PC-9 (cell line): ENCODE measurements around the gene RNF41. TPM values are rescaled to one million over a fixed set of nuclear protein-coding genes. Genes with fewer than 3 reads are reported as not detected.

Experiments used
- BruUV-seq: library from RNA; stranded (reverse); fragments of 400-500 nt; replicated peaks from 2 replicates; lab custom pipeline; 2021; lab: Mats Ljungman, UMichigan
- CTCF ChIA-PET: fragments of 300-600 bp; sonication (Branson Sonifier 250); formaldehyde crosslinking; loops from one replicate; lab custom pipeline; 2022; ENCODE audit warnings: antibody characterized with exemption; lab: Charles Lee
- POLR2A ChIA-PET: fragments of 300-600 bp; sonication (Branson Sonifier 250); formaldehyde crosslinking; loops from one replicate; lab custom pipeline; 2022; ENCODE audit warnings: antibody characterized with exemption; ENCODE audit not compliant: unreplicated experiment; lab: Charles Lee
- DNase-seq, 2 experiments: peaks; one replicate each; pipeline versions ENCODE4 v3.0.0 to v3.0.0-alpha.2; 2015 to 2022; ENCODE audit warnings: mixed read lengths in 1 of 2
- H2AFZ ChIP-seq: fragments of 200-600 bp; sonication (generic); 2 replicates; pipeline ENCODE4 v1.8.1; 2017; ENCODE audit warnings: antibody characterized with exemption
- H3F3A ChIP-seq: fragments of 200-600 bp; sonication (generic); 2 replicates; pipeline ENCODE4 v1.8.1; 2017; ENCODE audit warnings: antibody characterized with exemption, mild to moderate bottlenecking, low read depth; ENCODE audit not compliant: insufficient read depth
- H3K27ac ChIP-seq: fragments of 200-600 bp; sonication (generic); 2 replicates; pipeline ENCODE4 v1.6.1; 2016; ENCODE audit warnings: mixed run types
- H3K27me3 ChIP-seq: fragments of 200-600 bp; sonication (generic); 2 replicates; pipeline ENCODE4 v1.6.1; 2016; ENCODE audit warnings: low read depth, mixed run types; ENCODE audit not compliant: insufficient read depth
- H3K36me3 ChIP-seq: fragments of 200-600 bp; sonication (generic); 2 replicates; pipeline ENCODE4 v1.6.1; 2016; ENCODE audit warnings: low read depth, mixed run types
- H3K4me1 ChIP-seq: fragments of 200-600 bp; sonication (generic); replicated peaks from 2 replicates; pipeline ENCODE4 v1.6.1; 2016; ENCODE audit warnings: mixed run types; ENCODE audit not compliant: insufficient read depth
- H3K4me2 ChIP-seq: fragments of 200-600 bp; sonication (generic); 2 replicates; pipeline ENCODE4 v1.6.1; 2017; ENCODE audit warnings: mixed run types
- H3K4me3 ChIP-seq: fragments of 200-600 bp; sonication (generic); 2 replicates; pipeline ENCODE4 v1.6.1; 2016; ENCODE audit warnings: mixed run types
- H3K79me2 ChIP-seq: fragments of 200-600 bp; sonication (generic); 2 replicates; pipeline ENCODE4 v1.6.1; 2017; ENCODE audit warnings: low read depth, mixed run types
- H3K9me2 ChIP-seq: fragments of 200-600 bp; sonication (generic); 2 replicates; pipeline ENCODE4 v1.8.1; 2017; ENCODE audit warnings: mild to moderate bottlenecking; ENCODE audit not compliant: insufficient read depth
- H3K9me3 ChIP-seq: fragments of 200-600 bp; sonication (generic); 2 replicates; pipeline ENCODE4 v1.8.1; 2016; ENCODE audit warnings: low read depth; ENCODE audit not compliant: insufficient read depth
- H4K20me1 ChIP-seq: fragments of 200-600 bp; sonication (generic); 2 replicates; pipeline ENCODE4 v1.8.1; 2017; ENCODE audit not compliant: insufficient read depth
- CTCF ChIP-seq: fragments of 200-600 bp; sonication (generic); conservative IDR thresholded peaks from 2 replicates; pipeline ENCODE4 v1.6.1; 2017; ENCODE audit warnings: mixed run types, antibody characterized with exemption, mild to moderate bottlenecking, moderate library complexity
- EZH2 ChIP-seq: fragments of 200-600 bp; sonication (generic); IDR thresholded peaks from 2 replicates; pipeline ENCODE4 v1.8.0; 2017; ENCODE audit warnings: antibody characterized with exemption, low read depth
- intact Hi-C: fragments of 100-400 bp; cut with micrococcal nuclease; formaldehyde crosslinking; loops from one replicate; pipeline ENCODE4 v1.10.0; 2022; ENCODE audit not compliant: unreplicated experiment
- total RNA-seq: library from RNA; stranded (reverse); gene quantifications from 2 replicates; pipeline ENCODE4 v1.2.3, GENCODE V29; 2021

The RNF41 gene
- total RNA-seq, 1 experiment from 2014 or later: 33.4 TPM

- Histone ChIP-seq H3F3A (peaks cover 39% of the 10 kb centered on the region; the same call in 1 of the 2 replicates), H3K9me2 (no peaks in the 10 kb centered on the region), H3K27me3 (no peaks in the 10 kb centered on the region), H3K4me1 (peaks cover 28% of the 10 kb centered on the region), H3K27ac (peak overlapping the region; percentile 85), H3K4me3 (peak overlapping the region; percentile 99), H4K20me1 (no peaks in the 10 kb centered on the region), H3K4me2 (peak overlapping the region; percentile 95), H3K79me2 (peaks cover 30% of the 10 kb centered on the region), H3K36me3 (peaks cover 7% of the 10 kb centered on the region; the same call in 1 of the 2 replicates), H3K9me3 (no peaks in the 10 kb centered on the region), H2AFZ (peak overlapping the region; percentile 96)
- CTCF ChIA-PET: interaction anchor here (0.8 to 1.8 kb wide), 8 partner anchors 32 to 447 kb away, joined by 3 to 14 read pairs (median 7); partner anchors contain the start of genes PA2G4, RNF41, RPL41 and STAT2
- BruUV-seq: TSS peak; percentile 65
- POLR2A ChIA-PET: interaction anchor here (0.5 to 1.3 kb wide), 4 partner anchors 32 to 901 kb away, joined by 3 to 15 read pairs (median 8); partner anchors contain the start of genes ESYT1 and RNF41
- intact Hi-C loops: loop anchor here (1.0 to 10.0 kb wide), 5 partner anchors 64 to 445 kb away; partner anchors contain the start of genes BAZ2A, COQ10A, SUOX and ZC3H10
- TF ChIP-seq CTCF (peak; percentile 32; the same call in 1 of the 2 replicates), EZH2 (no peak)
- peak; percentile 78 to 89 for DNase-seq
Measured at GRCh38 chr12:56189918-56190694, 31.6 kb downstream of the RNF41 start.

- H3K4me1 ChIP-seq: peaks cover 28% of the 10 kb centered on the region
- H3K36me3 ChIP-seq: peaks cover 11% of the 10 kb centered on the region
- H3K9me2 ChIP-seq: no peaks in the 10 kb centered on the region
- peaks cover 39% of the 10 kb centered on the region; the same call in 1 of the 2 replicates for H3F3A ChIP-seq
- intact Hi-C loops: loop anchor here (1.0 to 2.0 kb wide), 2 partner anchors 63 to 193 kb away; partner anchors contain the start of gene SUOX
- H3K79me2 ChIP-seq: peaks cover 30% of the 10 kb centered on the region
- no peaks in the 10 kb centered on the region for H4K20me1 ChIP-seq
- POLR2A ChIA-PET: interaction anchor here (0.5 to 1.3 kb wide), 6 partner anchors 32 to 939 kb away, joined by 3 to 15 read pairs (median 4); partner anchors contain the start of genes ESYT1, LRP1 and RNF41
- peak within 1 kb of the TSS; percentile 97 for H3K4me2 ChIP-seq
- no peaks in the 10 kb centered on the region for H3K9me3 ChIP-seq
- peak within 1 kb of the TSS; percentile 99 for H3K4me3 ChIP-seq
- CTCF ChIA-PET: interaction anchor here (0.7 to 1.8 kb wide), 11 partner anchors 28 to 448 kb away, joined by 3 to 14 read pairs (median 6); partner anchors contain the start of genes ESYT1, PA2G4, RNF41 and RPL41
- peak within 1 kb of the TSS; percentile 85 for H3K27ac ChIP-seq
- peak within 1 kb of the TSS; percentile 96 for H2AFZ ChIP-seq
- BruUV-seq: no TSS peak
- no peaks in the 10 kb centered on the region for H3K27me3 ChIP-seq
- DNase-seq: peak; percentile 71 to 91
- TF ChIP-seq CTCF (peak; percentile 68), EZH2 (no peak)
Measured at GRCh38 chr12:56189099-56189917, 32.4 kb downstream of the RNF41 start, which contains the start of gene SMARCC2. TSS of gene SMARCC2 (minus strand) at chr12:56189483. CDS start at chr12:56189461, 22 bp downstream.
